Cardiac septum (tissue), 1 donor: ENCODE data around the gene TRHDE. TPM values are rescaled to one million over a fixed set of nuclear protein-coding genes. Genes with fewer than 3 reads are reported as not detected.
"Not testable (repeated sequence)": the region's sequence is repeated elsewhere in the genome, so short reads cannot be mapped to it uniquely, and the experiment has no call there.

Experiments used
- DNase-seq: peaks from one replicate; pipeline ENCODE4 v3.0.0-alpha.2; 2020; ENCODE audit warnings: low spot score
- intact Hi-C: fragments of 100-400 bp; cut with DNase I; formaldehyde crosslinking; loops from one replicate; pipeline ENCODE4 v1.14.0; 2022
- total RNA-seq: library from RNA; stranded (reverse); fragmentation: NEBNext Ultra II Directional; extraction: Animal tissue kit (Norgen Biotek cat#: 25700); gene quantifications from one replicate; pipeline ENCODE4 v1.2.1, GENCODE V29; 2021
- donor health status: DM: no; HTN: no; CAD: no.

Gene TRHDE
- total RNA-seq, 1 donor from 2014 or later: 0.30 TPM

GRCh38 chr12:72677846-72678245, 405.7 kb downstream of the TRHDE start:
- intact Hi-C loops: no loop called here
- no peak for DNase-seq

GRCh38 chr12:72679147-72679757, 407.1 kb downstream of the TRHDE start:
- intact Hi-C loops: no loop called here
- DNase-seq: no peak

GRCh38 chr12:72681028-72681427, 408.9 kb downstream of the TRHDE start:
- intact Hi-C loops: no loop called here
- DNase-seq: no peak

- intact Hi-C loops: no loop called here
- no peak for DNase-seq
These were observed 412.3 kb downstream of the TRHDE start for GRCh38 chr12:72684491-72684890.

- intact Hi-C loops: no loop called here
- DNase-seq: no peak
These were observed 420.2 kb downstream of the TRHDE start for GRCh38 chr12:72692338-72692737.

- intact Hi-C loops: no loop called here
- DNase-seq: no peak
These were observed 422.0 kb downstream of the TRHDE start for GRCh38 chr12:72694193-72694592.

- DNase-seq: no peak
- intact Hi-C loops: no loop called here
These were observed 427.2 kb downstream of the TRHDE start for GRCh38 chr12:72699362-72699761.

- intact Hi-C loops, DNase-seq: not testable (repeated sequence)
These were observed 439.9 kb downstream of the TRHDE start for GRCh38 chr12:72712025-72712424.

GRCh38 chr12:72716221-72716620, 444.1 kb downstream of the TRHDE start:
- intact Hi-C loops: no loop called here

GRCh38 chr12:72717036-72717435, 444.9 kb downstream of the TRHDE start:
- no peak for DNase-seq
- intact Hi-C loops: no loop called here

More at GRCh38 chr12:72716221-72716620, 444.1 kb downstream of the TRHDE start:
- DNase-seq: no peak
